ENCODE measurements around the gene SSBP4.

SSBP4 gene

DNA sequence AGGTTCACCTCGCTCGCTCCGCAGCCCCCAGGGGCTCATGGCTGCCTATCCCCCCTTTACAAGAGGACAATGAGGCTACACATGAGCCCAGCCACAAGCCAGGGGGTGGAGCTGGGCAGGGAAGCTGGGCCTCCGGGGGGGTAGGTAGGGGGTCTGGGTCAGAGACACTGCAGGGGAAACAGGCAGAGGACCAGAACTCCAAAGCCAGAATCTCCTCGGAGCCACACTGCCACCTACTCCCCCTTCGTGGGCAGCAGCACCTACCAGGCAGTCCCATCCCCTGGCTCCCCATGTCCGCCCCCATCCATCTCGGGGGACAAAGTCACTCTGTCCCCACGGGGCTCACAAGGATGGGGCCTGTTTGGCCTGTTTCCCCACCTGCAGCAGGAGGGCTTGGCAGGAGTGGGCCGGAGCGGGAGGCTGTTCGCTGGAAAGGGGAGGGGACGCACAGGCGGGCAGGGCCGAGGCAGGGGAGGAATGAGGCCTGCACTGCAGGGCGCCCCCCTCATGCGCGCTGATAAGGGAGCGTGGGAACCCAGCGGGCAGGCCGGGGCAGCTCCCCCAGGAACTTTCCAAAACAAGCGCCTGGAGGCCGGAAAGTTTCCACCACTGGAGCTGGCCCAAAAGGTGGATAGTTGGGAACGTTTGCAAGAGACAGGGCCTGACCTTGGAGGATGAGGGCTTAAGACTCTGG, 19.3 kb downstream of the SSBP4 start (continued):
- TF ChIP-seq, protein P1, sequence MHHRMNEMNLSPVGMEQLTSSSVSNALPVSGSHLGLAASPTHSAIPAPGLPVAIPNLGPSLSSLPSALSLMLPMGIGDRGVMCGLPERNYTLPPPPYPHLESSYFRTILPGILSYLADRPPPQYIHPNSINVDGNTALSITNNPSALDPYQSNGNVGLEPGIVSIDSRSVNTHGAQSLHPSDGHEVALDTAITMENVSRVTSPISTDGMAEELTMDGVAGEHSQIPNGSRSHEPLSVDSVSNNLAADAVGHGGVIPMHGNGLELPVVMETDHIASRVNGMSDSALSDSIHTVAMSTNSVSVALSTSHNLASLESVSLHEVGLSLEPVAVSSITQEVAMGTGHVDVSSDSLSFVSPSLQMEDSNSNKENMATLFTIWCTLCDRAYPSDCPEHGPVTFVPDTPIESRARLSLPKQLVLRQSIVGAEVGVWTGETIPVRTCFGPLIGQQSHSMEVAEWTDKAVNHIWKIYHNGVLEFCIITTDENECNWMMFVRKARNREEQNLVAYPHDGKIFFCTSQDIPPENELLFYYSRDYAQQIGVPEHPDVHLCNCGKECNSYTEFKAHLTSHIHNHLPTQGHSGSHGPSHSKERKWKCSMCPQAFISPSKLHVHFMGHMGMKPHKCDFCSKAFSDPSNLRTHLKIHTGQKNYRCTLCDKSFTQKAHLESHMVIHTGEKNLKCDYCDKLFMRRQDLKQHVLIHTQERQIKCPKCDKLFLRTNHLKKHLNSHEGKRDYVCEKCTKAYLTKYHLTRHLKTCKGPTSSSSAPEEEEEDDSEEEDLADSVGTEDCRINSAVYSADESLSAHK (tag by site-specific recombination; IDR thresholded peaks at IDR 0.05): peak; percentile 86
- TF ChIP-seq ZNF184 (tag by site-specific recombination; IDR thresholded peaks at IDR 0.05) (no peak), ZNF843 (tag by site-specific recombination; IDR thresholded peaks at IDR 0.05) (peak; percentile 81; the same call in 1 of the 2 replicates), ZNF174 (tag by site-specific recombination; IDR thresholded peaks at IDR 0.05) (no peak), ZNF221 (tag by site-specific recombination; IDR thresholded peaks at IDR 0.05; ENCODE audit: borderline replicate concordance) (no peak), ZFP37 (tag by site-specific recombination; IDR thresholded peaks at IDR 0.05) (0 out of 2 replicates have a peak, but pooled peaks have one; percentile 7), ZNF391 (tag by site-specific recombination; IDR thresholded peaks at IDR 0.05; ENCODE audit: borderline replicate concordance, low read depth) (peak; percentile 32; the same call in 1 of the 2 replicates), ZNF629 (tag by site-specific recombination; IDR thresholded peaks at IDR 0.05) (peak; percentile 68), ZNF544 (tag by site-specific recombination; IDR thresholded peaks at IDR 0.05) (no peak), YY1 (tag by site-specific recombination; IDR thresholded peaks at IDR 0.05) (no peak; the same call in 1 of the 2 replicates), ZNF114 (tag by site-specific recombination; IDR thresholded peaks at IDR 0.05) (no peak), ZNF248 (tag by site-specific recombination; IDR thresholded peaks at IDR 0.05) (no peak), ZNF76 (tag by site-specific recombination; IDR thresholded peaks at IDR 0.05; ENCODE audit: borderline replicate concordance, low read depth) (peak; percentile 52; the same call in 1 of the 2 replicates), HOXA7 (CRISPR knock-in tag; IDR thresholded peaks at IDR 0.05; ENCODE audit: borderline replicate concordance) (no peak), ZNF175 (tag by site-specific recombination; IDR thresholded peaks at IDR 0.05) (no peak), ZNF654 (tag by site-specific recombination; IDR thresholded peaks at IDR 0.05; ENCODE audit: low read depth) (no peak), ZNF830 (tag by site-specific recombination; IDR thresholded peaks at IDR 0.05; ENCODE audit: low read depth) (no peak)
- TF ChIP-seq, protein P2, sequence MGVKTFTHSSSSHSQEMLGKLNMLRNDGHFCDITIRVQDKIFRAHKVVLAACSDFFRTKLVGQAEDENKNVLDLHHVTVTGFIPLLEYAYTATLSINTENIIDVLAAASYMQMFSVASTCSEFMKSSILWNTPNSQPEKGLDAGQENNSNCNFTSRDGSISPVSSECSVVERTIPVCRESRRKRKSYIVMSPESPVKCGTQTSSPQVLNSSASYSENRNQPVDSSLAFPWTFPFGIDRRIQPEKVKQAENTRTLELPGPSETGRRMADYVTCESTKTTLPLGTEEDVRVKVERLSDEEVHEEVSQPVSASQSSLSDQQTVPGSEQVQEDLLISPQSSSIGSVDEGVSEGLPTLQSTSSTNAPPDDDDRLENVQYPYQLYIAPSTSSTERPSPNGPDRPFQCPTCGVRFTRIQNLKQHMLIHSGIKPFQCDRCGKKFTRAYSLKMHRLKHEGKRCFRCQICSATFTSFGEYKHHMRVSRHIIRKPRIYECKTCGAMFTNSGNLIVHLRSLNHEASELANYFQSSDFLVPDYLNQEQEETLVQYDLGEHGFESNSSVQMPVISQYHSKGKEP (tag by site-specific recombination; IDR thresholded peaks at IDR 0.05): peak; percentile 78
- TF ChIP-seq, protein P3, sequence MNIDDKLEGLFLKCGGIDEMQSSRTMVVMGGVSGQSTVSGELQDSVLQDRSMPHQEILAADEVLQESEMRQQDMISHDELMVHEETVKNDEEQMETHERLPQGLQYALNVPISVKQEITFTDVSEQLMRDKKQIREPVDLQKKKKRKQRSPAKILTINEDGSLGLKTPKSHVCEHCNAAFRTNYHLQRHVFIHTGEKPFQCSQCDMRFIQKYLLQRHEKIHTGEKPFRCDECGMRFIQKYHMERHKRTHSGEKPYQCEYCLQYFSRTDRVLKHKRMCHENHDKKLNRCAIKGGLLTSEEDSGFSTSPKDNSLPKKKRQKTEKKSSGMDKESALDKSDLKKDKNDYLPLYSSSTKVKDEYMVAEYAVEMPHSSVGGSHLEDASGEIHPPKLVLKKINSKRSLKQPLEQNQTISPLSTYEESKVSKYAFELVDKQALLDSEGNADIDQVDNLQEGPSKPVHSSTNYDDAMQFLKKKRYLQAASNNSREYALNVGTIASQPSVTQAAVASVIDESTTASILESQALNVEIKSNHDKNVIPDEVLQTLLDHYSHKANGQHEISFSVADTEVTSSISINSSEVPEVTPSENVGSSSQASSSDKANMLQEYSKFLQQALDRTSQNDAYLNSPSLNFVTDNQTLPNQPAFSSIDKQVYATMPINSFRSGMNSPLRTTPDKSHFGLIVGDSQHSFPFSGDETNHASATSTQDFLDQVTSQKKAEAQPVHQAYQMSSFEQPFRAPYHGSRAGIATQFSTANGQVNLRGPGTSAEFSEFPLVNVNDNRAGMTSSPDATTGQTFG (tag by site-specific recombination; IDR thresholded peaks at IDR 0.05; ENCODE audit: borderline replicate concordance): no peak
- TF ChIP-seq, protein P4, sequence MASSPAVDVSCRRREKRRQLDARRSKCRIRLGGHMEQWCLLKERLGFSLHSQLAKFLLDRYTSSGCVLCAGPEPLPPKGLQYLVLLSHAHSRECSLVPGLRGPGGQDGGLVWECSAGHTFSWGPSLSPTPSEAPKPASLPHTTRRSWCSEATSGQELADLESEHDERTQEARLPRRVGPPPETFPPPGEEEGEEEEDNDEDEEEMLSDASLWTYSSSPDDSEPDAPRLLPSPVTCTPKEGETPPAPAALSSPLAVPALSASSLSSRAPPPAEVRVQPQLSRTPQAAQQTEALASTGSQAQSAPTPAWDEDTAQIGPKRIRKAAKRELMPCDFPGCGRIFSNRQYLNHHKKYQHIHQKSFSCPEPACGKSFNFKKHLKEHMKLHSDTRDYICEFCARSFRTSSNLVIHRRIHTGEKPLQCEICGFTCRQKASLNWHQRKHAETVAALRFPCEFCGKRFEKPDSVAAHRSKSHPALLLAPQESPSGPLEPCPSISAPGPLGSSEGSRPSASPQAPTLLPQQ (tag by site-specific recombination; IDR thresholded peaks at IDR 0.05): peak; percentile 80
- TF ChIP-seq, protein P5, sequence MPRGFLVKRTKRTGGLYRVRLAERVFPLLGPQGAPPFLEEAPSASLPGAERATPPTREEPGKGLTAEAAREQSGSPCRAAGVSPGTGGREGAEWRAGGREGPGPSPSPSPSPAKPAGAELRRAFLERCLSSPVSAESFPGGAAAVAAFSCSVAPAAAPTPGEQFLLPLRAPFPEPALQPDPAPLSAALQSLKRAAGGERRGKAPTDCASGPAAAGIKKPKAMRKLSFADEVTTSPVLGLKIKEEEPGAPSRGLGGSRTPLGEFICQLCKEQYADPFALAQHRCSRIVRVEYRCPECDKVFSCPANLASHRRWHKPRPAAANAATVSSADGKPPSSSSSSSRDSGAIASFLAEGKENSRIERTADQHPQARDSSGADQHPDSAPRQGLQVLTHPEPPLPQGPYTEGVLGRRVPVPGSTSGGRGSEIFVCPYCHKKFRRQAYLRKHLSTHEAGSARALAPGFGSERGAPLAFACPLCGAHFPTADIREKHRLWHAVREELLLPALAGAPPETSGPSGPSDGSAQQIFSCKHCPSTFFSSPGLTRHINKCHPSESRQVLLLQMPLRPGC (tag by site-specific recombination; IDR thresholded peaks at IDR 0.05): peak; percentile 68; the same call in 1 of the 2 replicates
- TF ChIP-seq, protein P6, sequence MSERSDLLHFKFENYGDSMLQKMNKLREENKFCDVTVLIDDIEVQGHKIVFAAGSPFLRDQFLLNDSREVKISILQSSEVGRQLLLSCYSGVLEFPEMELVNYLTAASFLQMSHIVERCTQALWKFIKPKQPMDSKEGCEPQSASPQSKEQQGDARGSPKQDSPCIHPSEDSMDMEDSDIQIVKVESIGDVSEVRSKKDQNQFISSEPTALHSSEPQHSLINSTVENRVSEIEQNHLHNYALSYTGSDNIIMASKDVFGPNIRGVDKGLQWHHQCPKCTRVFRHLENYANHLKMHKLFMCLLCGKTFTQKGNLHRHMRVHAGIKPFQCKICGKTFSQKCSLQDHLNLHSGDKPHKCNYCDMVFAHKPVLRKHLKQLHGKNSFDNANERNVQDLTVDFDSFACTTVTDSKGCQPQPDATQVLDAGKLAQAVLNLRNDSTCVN (tag by site-specific recombination; optimal IDR thresholded peaks at IDR 0.05): no peak
- TF ChIP-seq, protein P7, sequence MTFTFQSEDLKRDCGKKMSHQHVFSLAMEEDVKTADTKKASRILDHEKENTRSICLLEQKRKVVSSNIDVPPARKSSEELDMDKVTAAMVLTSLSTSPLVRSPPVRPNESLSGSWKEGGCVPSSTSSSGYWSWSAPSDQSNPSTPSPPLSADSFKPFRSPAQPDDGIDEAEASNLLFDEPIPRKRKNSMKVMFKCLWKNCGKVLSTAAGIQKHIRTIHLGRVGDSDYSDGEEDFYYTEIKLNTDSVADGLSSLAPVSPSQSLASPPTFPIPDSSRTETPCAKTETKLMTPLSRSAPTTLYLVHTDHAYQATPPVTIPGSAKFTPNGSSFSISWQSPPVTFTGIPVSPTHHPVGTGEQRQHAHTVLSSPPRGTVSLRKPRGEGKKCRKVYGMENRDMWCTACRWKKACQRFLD (tag by site-specific recombination; IDR thresholded peaks at IDR 0.05): no peak
- TF ChIP-seq, protein P8, sequence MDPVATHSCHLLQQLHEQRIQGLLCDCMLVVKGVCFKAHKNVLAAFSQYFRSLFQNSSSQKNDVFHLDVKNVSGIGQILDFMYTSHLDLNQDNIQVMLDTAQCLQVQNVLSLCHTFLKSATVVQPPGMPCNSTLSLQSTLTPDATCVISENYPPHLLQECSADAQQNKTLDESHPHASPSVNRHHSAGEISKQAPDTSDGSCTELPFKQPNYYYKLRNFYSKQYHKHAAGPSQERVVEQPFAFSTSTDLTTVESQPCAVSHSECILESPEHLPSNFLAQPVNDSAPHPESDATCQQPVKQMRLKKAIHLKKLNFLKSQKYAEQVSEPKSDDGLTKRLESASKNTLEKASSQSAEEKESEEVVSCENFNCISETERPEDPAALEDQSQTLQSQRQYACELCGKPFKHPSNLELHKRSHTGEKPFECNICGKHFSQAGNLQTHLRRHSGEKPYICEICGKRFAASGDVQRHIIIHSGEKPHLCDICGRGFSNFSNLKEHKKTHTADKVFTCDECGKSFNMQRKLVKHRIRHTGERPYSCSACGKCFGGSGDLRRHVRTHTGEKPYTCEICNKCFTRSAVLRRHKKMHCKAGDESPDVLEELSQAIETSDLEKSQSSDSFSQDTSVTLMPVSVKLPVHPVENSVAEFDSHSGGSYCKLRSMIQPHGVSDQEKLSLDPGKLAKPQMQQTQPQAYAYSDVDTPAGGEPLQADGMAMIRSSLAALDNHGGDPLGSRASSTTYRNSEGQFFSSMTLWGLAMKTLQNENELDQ (tag by site-specific recombination; IDR thresholded peaks at IDR 0.05; ENCODE audit: low read depth): no peak
